H1 (cell line): ENCODE data around the gene CHRM4.

ENCODE experiments used
- CHD2 ChIP-seq: IDR thresholded peaks from 2 replicates; pipeline ENCODE4 v1.6.1; 2012; ENCODE audit warnings: low read length, improper control_type of control experiment
- EZH2 ChIP-seq: fragments of 200-600 bp; sonication (generic); IDR thresholded peaks from 2 replicates; pipeline ENCODE4 v1.7.1; 2012; ENCODE audit warnings: low read depth, mild to moderate bottlenecking, moderate library complexity, low read length, inconsistent platforms; ENCODE audit not compliant: severe bottlenecking
- GABPA ChIP-seq: IDR thresholded peaks from 2 replicates; pipeline ENCODE4 v1.6.1; 2011; ENCODE audit warnings: mild to moderate bottlenecking, low read length, moderate library complexity, borderline replicate concordance; ENCODE audit not compliant: insufficient read depth
- POLR2A ChIP-seq, 2 experiments: IDR thresholded peaks; 1 replicate in 1 of 2; 2 replicates in 1 of 2; pipeline ENCODE4 v1.6.1; 2011; ENCODE audit warnings: low read depth in 2 of 2, low read length in 2 of 2, mild to moderate bottlenecking in 2 of 2; ENCODE audit errors: control extremely low read depth in 1 of 2
- POLR2AphosphoS5 ChIP-seq: IDR thresholded peaks from 2 replicates; pipeline ENCODE4 v1.6.1; 2011; ENCODE audit warnings: low read depth, low read length
- RFX5 ChIP-seq: IDR thresholded peaks from 2 replicates; pipeline ENCODE4 v1.6.1; 2011; ENCODE audit warnings: low read depth, low read length, improper control_type of control experiment, borderline replicate concordance
- SIN3A ChIP-seq, 2 experiments: IDR thresholded peaks in 1 of 2; conservative IDR thresholded peaks in 1 of 2; 2 replicates each; pipeline ENCODE4 v1.6.1; 2011 to 2012; ENCODE audit warnings: low read length in 2 of 2, improper control_type of control experiment in 1 of 2, low read depth in 1 of 2, mild to moderate bottlenecking in 1 of 2
- SP1 ChIP-seq: IDR thresholded peaks from 2 replicates; pipeline ENCODE4 v1.6.1; 2011; ENCODE audit warnings: low read depth, low read length
- SRF ChIP-seq: IDR thresholded peaks from 2 replicates; pipeline ENCODE4 v1.6.1; 2011; ENCODE audit warnings: mild to moderate bottlenecking, low read depth, low read length, moderate library complexity
- TEAD4 ChIP-seq: IDR thresholded peaks from 2 replicates; pipeline ENCODE4 v1.6.1; 2012; ENCODE audit warnings: low read depth, low read length, inconsistent platforms, mixed read lengths
- YY1 ChIP-seq: IDR thresholded peaks from 2 replicates; pipeline ENCODE4 v1.6.1; 2011; ENCODE audit warnings: low read depth, mild to moderate bottlenecking, low read length
- ZNF274 ChIP-seq: IDR thresholded peaks from 2 replicates; pipeline ENCODE4 v1.7.0; 2012; ENCODE audit warnings: low read length, borderline replicate concordance; ENCODE audit errors: extremely low read depth
- TF ChIP-seq, protein P1 (sequence below), 3 experiments: IDR thresholded peaks; 1 replicate in 2 of 3; 2 replicates in 1 of 3; pipeline versions ENCODE4 v1.5.1 to v1.6.1; 2011; ENCODE audit warnings: low read length in 3 of 3, mild to moderate bottlenecking in 3 of 3, inconsistent platforms in 2 of 3, low read depth in 1 of 3, moderate library complexity in 1 of 3; ENCODE audit not compliant: insufficient read depth in 1 of 3; ENCODE audit errors: control extremely low read depth in 1 of 3
- TF ChIP-seq, protein P2 (sequence below): IDR thresholded peaks from 2 replicates; pipeline ENCODE4 v1.6.1; 2012; ENCODE audit warnings: inconsistent platforms

DNA sequence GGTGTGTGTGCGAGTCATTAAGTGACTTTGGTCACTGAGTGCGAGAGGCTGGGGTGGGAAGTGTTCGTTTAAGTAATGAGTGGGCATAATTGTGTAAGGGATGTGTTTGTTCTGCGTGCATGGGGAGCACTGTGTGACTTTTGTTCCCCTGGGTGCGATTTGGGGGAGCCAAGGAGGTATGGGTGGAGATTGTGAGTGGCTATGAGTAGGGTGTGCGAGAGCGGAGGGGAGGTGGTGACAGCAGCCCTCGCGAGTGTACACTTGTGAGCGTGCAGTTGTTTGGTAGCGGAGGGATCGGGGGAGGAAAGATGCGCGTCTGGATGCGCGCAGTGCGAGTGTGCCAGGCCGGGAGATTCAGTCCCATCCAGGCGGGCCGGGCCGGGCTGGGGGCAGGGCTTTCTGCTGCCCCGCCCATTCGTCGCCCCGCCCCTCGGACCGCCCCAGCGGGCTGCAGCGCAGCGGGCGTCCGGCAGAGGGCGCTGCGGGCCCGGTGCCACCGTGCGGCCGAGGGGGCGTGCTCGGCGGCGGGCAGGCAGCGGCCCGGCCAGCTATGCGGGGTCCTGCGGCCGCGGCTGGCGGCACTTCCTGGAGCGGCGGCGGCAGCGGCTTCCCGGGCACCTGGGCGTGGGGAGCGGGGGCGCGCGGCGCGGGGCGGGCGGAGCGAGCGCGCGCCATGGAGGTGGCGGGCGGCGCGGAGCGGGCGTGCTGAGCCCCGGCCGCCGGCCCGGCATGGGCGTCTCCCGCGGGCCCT, 44.5 kb downstream of the CHRM4 start, which contains the start of gene DGKZ:
- TF ChIP-seq POLR2A (IDR thresholded peaks at IDR 0.05; ENCODE audit: control extremely low read depth in 1 of 2, low read depth in 2 of 2, low read length in 2 of 2), result peak in 1 of 2 experiments; percentile 43; a peak in 1 of 3 replicates
- TF ChIP-seq YY1, result no peak
- TF ChIP-seq, protein P1, sequence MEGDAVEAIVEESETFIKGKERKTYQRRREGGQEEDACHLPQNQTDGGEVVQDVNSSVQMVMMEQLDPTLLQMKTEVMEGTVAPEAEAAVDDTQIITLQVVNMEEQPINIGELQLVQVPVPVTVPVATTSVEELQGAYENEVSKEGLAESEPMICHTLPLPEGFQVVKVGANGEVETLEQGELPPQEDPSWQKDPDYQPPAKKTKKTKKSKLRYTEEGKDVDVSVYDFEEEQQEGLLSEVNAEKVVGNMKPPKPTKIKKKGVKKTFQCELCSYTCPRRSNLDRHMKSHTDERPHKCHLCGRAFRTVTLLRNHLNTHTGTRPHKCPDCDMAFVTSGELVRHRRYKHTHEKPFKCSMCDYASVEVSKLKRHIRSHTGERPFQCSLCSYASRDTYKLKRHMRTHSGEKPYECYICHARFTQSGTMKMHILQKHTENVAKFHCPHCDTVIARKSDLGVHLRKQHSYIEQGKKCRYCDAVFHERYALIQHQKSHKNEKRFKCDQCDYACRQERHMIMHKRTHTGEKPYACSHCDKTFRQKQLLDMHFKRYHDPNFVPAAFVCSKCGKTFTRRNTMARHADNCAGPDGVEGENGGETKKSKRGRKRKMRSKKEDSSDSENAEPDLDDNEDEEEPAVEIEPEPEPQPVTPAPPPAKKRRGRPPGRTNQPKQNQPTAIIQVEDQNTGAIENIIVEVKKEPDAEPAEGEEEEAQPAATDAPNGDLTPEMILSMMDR (IDR thresholded peaks at IDR 0.05; ENCODE audit: control extremely low read depth in 1 of 3, insufficient read depth in 1 of 3, low read depth in 1 of 3, low read length in 3 of 3), result peak; percentile 90 to 96 (median 94)
- TF ChIP-seq ZNF274, result no peak
- peak; percentile 53; the same call in 1 of the 2 replicates for TF ChIP-seq POLR2AphosphoS5
- TF ChIP-seq, protein P2, sequence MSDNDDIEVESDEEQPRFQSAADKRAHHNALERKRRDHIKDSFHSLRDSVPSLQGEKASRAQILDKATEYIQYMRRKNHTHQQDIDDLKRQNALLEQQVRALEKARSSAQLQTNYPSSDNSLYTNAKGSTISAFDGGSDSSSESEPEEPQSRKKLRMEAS, result peak; percentile 65; the same call in 1 of the 2 replicates
- no peak for TF ChIP-seq CHD2
- TF ChIP-seq SP1, result peak; percentile 14; the same call in 1 of the 2 replicates
- 0 out of 2 replicates have a peak, but pooled peaks have one; percentile 7 for TF ChIP-seq SRF
- TF ChIP-seq SIN3A (conservative IDR thresholded peaks at IDR 0.05 in 1 of 2, IDR thresholded peaks at IDR 0.05 in 1 of 2; ENCODE audit: low read depth in 1 of 2, low read length in 2 of 2), result peak in 1 of 2 experiments; percentile 70; a peak in 2 of 4 replicates
- TF ChIP-seq TEAD4, result no peak
- TF ChIP-seq EZH2, result no peak
- no peak for TF ChIP-seq RFX5
- no peak for TF ChIP-seq GABPA
